Esophagus muscularis mucosa (tissue), 4 donors: Measurements from ENCODE around the gene SRSF4.

Experiments used
- CTCF ChIP-seq, 3 experiments: fragments of 200-600 bp in 2 of 3; fragments of 450-650 bp in 1 of 3; sonication (generic) in 2 of 3; IDR thresholded peaks; one replicate each; pipeline ENCODE4 v1.5.1; 2017 to 2019; ENCODE audit warnings: antibody characterized with exemption in 3 of 3, mild to moderate bottlenecking in 2 of 3, moderate library complexity in 1 of 3
- EP300 ChIP-seq: sonication (generic); formaldehyde crosslinking; IDR thresholded peaks from one replicate; pipeline ENCODE4 v1.6.1; 2017; ENCODE audit warnings: antibody characterized with exemption
- POLR2A ChIP-seq: fragments of 450-650 bp; IDR thresholded peaks from one replicate; pipeline ENCODE4 v1.6.1; 2017; ENCODE audit warnings: antibody characterized with exemption, moderate library complexity, mild to moderate bottlenecking, low read depth
- POLR2AphosphoS5 ChIP-seq, 2 donors: sonication (generic); formaldehyde crosslinking; IDR thresholded peaks; one replicate each; pipeline ENCODE4 v1.6.1; 2017; ENCODE audit warnings: antibody characterized with exemption in 2 of 2

- peak; percentile 95 to 97 (median 95) for TF ChIP-seq CTCF (IDR thresholded peaks at IDR 0.05)
- TF ChIP-seq EP300: no peak
- TF ChIP-seq POLR2AphosphoS5 (IDR thresholded peaks at IDR 0.05): peak; percentile 89 to 91
- no peak for TF ChIP-seq POLR2A
Observed at GRCh38 chr1:29202584-29203340, 21.1 kb upstream of the SRSF4 start.
